MM.1S (cell line): Measurements from ENCODE around the gene NALCN.

Experiments used
- DNase-seq: peaks from one replicate; pipeline ENCODE4 v3.0.0-alpha.2; 2015
- H2AFZ ChIP-seq: fragments of 300-600 bp; sonication (generic); 2 replicates; pipeline ENCODE4 v1.6.0; 2016; ENCODE audit warnings: antibody characterized with exemption, low read length
- H3F3A ChIP-seq: fragments of 300-600 bp; sonication (generic); 2 replicates; pipeline ENCODE4 v1.6.1; 2016; ENCODE audit warnings: mild to moderate bottlenecking, antibody characterized with exemption, low read length, moderate library complexity, mixed read lengths; ENCODE audit not compliant: insufficient read depth
- H3K27ac ChIP-seq: fragments of 300-600 bp; sonication (generic); 2 replicates; pipeline ENCODE4 v1.5.1; 2016; ENCODE audit warnings: mild to moderate bottlenecking, low read length
- H3K27me3 ChIP-seq: fragments of 300-600 bp; sonication (generic); replicated peaks from 2 replicates; pipeline ENCODE4 v1.6.0; 2016; ENCODE audit warnings: low read length; ENCODE audit not compliant: insufficient read depth
- H3K36me3 ChIP-seq: fragments of 300-600 bp; sonication (generic); replicated peaks from 2 replicates; pipeline ENCODE4 v1.6.1; 2016; ENCODE audit warnings: mild to moderate bottlenecking, low read length, mixed read lengths; ENCODE audit not compliant: insufficient read depth
- H3K4me1 ChIP-seq: fragments of 300-600 bp; sonication (generic); 2 replicates; pipeline ENCODE4 v1.6.1; 2016; ENCODE audit warnings: low read length, mixed read lengths
- H3K4me2 ChIP-seq: fragments of 300-600 bp; sonication (generic); 2 replicates; pipeline ENCODE4 v1.6.0; 2016; ENCODE audit warnings: low read depth, low read length
- H3K4me3 ChIP-seq: fragments of 300-600 bp; sonication (generic); 2 replicates; pipeline ENCODE4 v1.5.1; 2016; ENCODE audit warnings: low read length, mixed read lengths
- H3K79me2 ChIP-seq: fragments of 300-600 bp; sonication (generic); 2 replicates; pipeline ENCODE4 v1.6.1; 2016; ENCODE audit warnings: mixed run types, low read length, mixed read lengths
- H3K9ac ChIP-seq: fragments of 300-600 bp; sonication (generic); 2 replicates; pipeline ENCODE4 v1.6.1; 2016; ENCODE audit warnings: low read length, mixed read lengths
- H3K9me2 ChIP-seq: fragments of 300-600 bp; sonication (generic); replicated peaks from 2 replicates; pipeline ENCODE4 v1.6.1; 2016; ENCODE audit warnings: mild to moderate bottlenecking, low read length, mixed read lengths; ENCODE audit not compliant: insufficient read depth
- H3K9me3 ChIP-seq: fragments of 300-600 bp; sonication (generic); replicated peaks from 2 replicates; pipeline ENCODE4 v1.6.1; 2016; ENCODE audit warnings: mild to moderate bottlenecking, low read length, mixed read lengths; ENCODE audit not compliant: insufficient read depth
- H4K20me1 ChIP-seq: fragments of 300-600 bp; sonication (generic); 2 replicates; pipeline ENCODE4 v1.6.1; 2016; ENCODE audit warnings: mild to moderate bottlenecking, low read length, moderate library complexity, mixed read lengths; ENCODE audit not compliant: insufficient read depth
- CTCF ChIP-seq: fragments of 300-600 bp; sonication (generic); IDR thresholded peaks from 2 replicates; pipeline ENCODE4 v1.5.1; 2016; ENCODE audit warnings: antibody characterized with exemption, low read length, mixed read lengths
- EZH2 ChIP-seq: fragments of 300-600 bp; sonication (generic); optimal IDR thresholded peaks from 2 replicates; pipeline ENCODE3; 2017; ENCODE audit warnings: low read depth, mild to moderate bottlenecking, antibody characterized with exemption, low read length, mixed read lengths
- EZH2phosphoT487 ChIP-seq: fragments of 300-600 bp; sonication (generic); IDR thresholded peaks from 2 replicates; pipeline ENCODE4 v1.6.1; 2018; ENCODE audit warnings: antibody characterized with exemption, low read length

The NALCN gene

DNA sequence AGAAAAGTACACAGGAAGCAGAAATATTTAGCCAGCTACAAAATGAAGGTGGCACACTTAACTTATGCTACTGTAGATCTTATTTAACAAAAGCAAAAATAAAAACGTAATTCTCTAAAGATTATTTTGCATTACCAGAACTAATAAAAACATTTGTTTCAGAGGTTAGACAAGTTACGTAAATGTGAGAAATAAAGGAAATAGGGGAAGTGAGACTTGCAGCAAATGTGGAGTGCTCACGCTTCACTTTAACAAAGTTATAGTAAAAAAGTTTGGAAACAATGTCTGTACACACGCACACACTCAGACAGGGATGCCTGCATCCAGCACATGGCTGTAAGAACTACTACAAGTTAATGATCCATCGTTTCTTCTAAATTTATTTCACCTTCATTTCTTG, 83.7 kb downstream of the NALCN start:
- Histone ChIP-seq H3K36me3 (no peaks in the 10 kb centered on the region), H2AFZ (no peak overlapping the region), H3F3A (no peaks in the 10 kb centered on the region), H3K9ac (no peak overlapping the region), H3K4me1 (no peaks in the 10 kb centered on the region), H4K20me1 (no peaks in the 10 kb centered on the region), H3K27me3 (no peaks in the 10 kb centered on the region), H3K79me2 (no peaks in the 10 kb centered on the region), H3K27ac (no peak overlapping the region), H3K4me2 (no peak overlapping the region), H3K4me3 (no peak overlapping the region), H3K9me2 (no peaks in the 10 kb centered on the region), H3K9me3 (no peaks in the 10 kb centered on the region)
- DNase-seq, result no peak
- TF ChIP-seq CTCF (no peak), EZH2phosphoT487 (no peak), EZH2 (no peak)

GRCh38 chr13:101331731-101332130, 84.6 kb downstream of the NALCN start:
- H3K4me3 ChIP-seq, result no peak overlapping the region
- TF ChIP-seq CTCF (no peak), EZH2 (no peak), EZH2phosphoT487 (no peak)
- H3F3A ChIP-seq, result no peaks in the 10 kb centered on the region
- H3K4me2 ChIP-seq, result no peak overlapping the region
- H3K9ac ChIP-seq, result no peak overlapping the region
- H3K36me3 ChIP-seq, result no peaks in the 10 kb centered on the region
- no peaks in the 10 kb centered on the region for H3K4me1 ChIP-seq
- H3K27ac ChIP-seq, result no peak overlapping the region
- no peak for DNase-seq
- H3K9me2 ChIP-seq, result no peaks in the 10 kb centered on the region
- H3K27me3 ChIP-seq, result no peaks in the 10 kb centered on the region
- H4K20me1 ChIP-seq, result no peaks in the 10 kb centered on the region
- no peaks in the 10 kb centered on the region for H3K79me2 ChIP-seq
- no peaks in the 10 kb centered on the region for H3K9me3 ChIP-seq
- no peak overlapping the region for H2AFZ ChIP-seq

GRCh38 chr13:101327871-101328270, 88.4 kb downstream of the NALCN start:
- H2AFZ ChIP-seq, result no peak overlapping the region
- no peak for DNase-seq

More at GRCh38 chr13:101327871-101328270, 88.4 kb downstream of the NALCN start:
- Histone ChIP-seq H3K4me2 (no peak overlapping the region), H3K27me3 (no peaks in the 10 kb centered on the region), H4K20me1 (no peaks in the 10 kb centered on the region), H3K4me1 (no peaks in the 10 kb centered on the region), H3K36me3 (no peaks in the 10 kb centered on the region), H3K4me3 (no peak overlapping the region), H3K9ac (no peak overlapping the region), H3K79me2 (no peaks in the 10 kb centered on the region), H3F3A (no peaks in the 10 kb centered on the region), H3K27ac (no peak overlapping the region), H3K9me3 (no peaks in the 10 kb centered on the region), H3K9me2 (no peaks in the 10 kb centered on the region)
- no peak for TF ChIP-seq EZH2phosphoT487
- no peak for TF ChIP-seq CTCF
- no peak for TF ChIP-seq EZH2
